OCI-LY1 (cell line): Measurements from ENCODE around the gene CDRT15L2.

Experiments used
- CTCF ChIP-seq: fragments of 200-600 bp; sonication (generic), shearing (Covaris generic); IDR thresholded peaks from 2 replicates; pipeline ENCODE4 v1.5.1; 2017; ENCODE audit warnings: mild to moderate bottlenecking, antibody characterized with exemption, low read length, moderate library complexity, mixed read lengths
- EZH2 ChIP-seq: fragments of 200-600 bp; sonication (generic), shearing (Covaris generic); IDR thresholded peaks from 2 replicates; pipeline ENCODE4 v1.8.0; 2017; ENCODE audit warnings: borderline replicate concordance, mixed run types, mild to moderate bottlenecking, antibody characterized with exemption, low read length, moderate library complexity, mixed read lengths

- TF ChIP-seq CTCF (no peak), EZH2 (no peak)
Measured at GRCh38 chr17:20562587-20562986, 16.9 kb upstream of the CDRT15L2 start.
